Esophagus squamous epithelium (tissue), 4 donors: ENCODE measurements around the gene KLHDC8A.

Experiments
- CTCF ChIP-seq, 6 experiments: fragments of 450-650 bp in 4 of 6; fragments of 200-600 bp in 2 of 6; sonication (generic) in 2 of 6; IDR thresholded peaks; one replicate each; pipeline ENCODE4 v1.5.1; 2016 to 2019; ENCODE audit warnings: antibody characterized with exemption in 6 of 6, mild to moderate bottlenecking in 4 of 6, moderate library complexity in 4 of 6
- POLR2A ChIP-seq, 4 donors: fragments of 450-650 bp; IDR thresholded peaks; one replicate each; pipeline ENCODE4 v1.6.1; 2017; ENCODE audit warnings: antibody characterized with exemption in 4 of 4, mild to moderate bottlenecking in 4 of 4, moderate library complexity in 3 of 4

- no peak for TF ChIP-seq CTCF (IDR thresholded peaks at IDR 0.05)
- TF ChIP-seq POLR2A (IDR thresholded peaks at IDR 0.05), result no peak
Measured at GRCh38 chr1:205326812-205327466, 29.8 kb downstream of the KLHDC8A start.
